ENCODE data around the gene RAB3C.

Gene RAB3C

GRCh38 chr5:58653521-58653920 is 70.6 kb downstream of the RAB3C start:
- H3K27me3 ChIP-seq (ENCODE audit: control insufficient read depth, insufficient read depth, low read length): no peaks in the 10 kb centered on the region
- H3K9ac ChIP-seq (ENCODE audit: low read length): no peak overlapping the region
- no peaks in the 10 kb centered on the region for H3K9me3 ChIP-seq (ENCODE audit: control insufficient read depth, low read length)
- H3K4me1 ChIP-seq (ENCODE audit: control insufficient read depth, insufficient read depth, low read length): no peaks in the 10 kb centered on the region
- H3K36me3 ChIP-seq (ENCODE audit: control insufficient read depth, insufficient read depth, low read length): no peaks in the 10 kb centered on the region
- no peak overlapping the region for H3K4me3 ChIP-seq (ENCODE audit: low read length)

DNA sequence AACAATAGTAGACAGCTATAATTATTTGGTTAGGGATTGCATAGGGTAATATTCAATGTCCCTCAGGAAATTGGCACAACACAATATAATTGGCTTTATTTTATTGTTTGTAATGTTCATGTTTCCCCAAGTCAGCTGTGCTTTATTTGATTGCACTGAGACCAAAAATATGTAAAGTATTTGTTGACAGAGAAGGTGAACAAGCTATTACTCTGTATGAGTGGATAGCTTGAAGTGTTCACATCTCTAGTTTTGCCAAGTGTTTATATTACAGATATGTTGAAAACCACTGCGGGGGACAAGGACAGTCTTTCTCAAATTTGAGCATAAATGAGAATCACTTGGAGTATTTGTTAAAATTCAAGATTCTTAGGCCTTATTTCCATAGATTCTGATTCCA is 83.3 kb downstream of the RAB3C start:
- H3K4me3 ChIP-seq (ENCODE audit: low read length): no peak overlapping the region

GRCh38 chr5:58666598-58667581 is 84.0 kb downstream of the RAB3C start:
- H3K9ac ChIP-seq (ENCODE audit: low read length): no peak overlapping the region
- H3K9me3 ChIP-seq (ENCODE audit: control insufficient read depth, low read length): no peaks in the 10 kb centered on the region
- no peaks in the 10 kb centered on the region for H3K36me3 ChIP-seq (ENCODE audit: control insufficient read depth, insufficient read depth, low read length)
- H3K4me1 ChIP-seq (ENCODE audit: control insufficient read depth, insufficient read depth, low read length): peaks cover 8% of the 10 kb centered on the region
- H3K4me3 ChIP-seq (ENCODE audit: low read length): no peak overlapping the region
- no peaks in the 10 kb centered on the region for H3K27me3 ChIP-seq (ENCODE audit: control insufficient read depth, insufficient read depth, low read length)

More for the DNA sequence above, 83.3 kb downstream of the RAB3C start:
- H3K9me3 ChIP-seq (ENCODE audit: control insufficient read depth, low read length): no peaks in the 10 kb centered on the region
- H3K36me3 ChIP-seq (ENCODE audit: control insufficient read depth, insufficient read depth, low read length): no peaks in the 10 kb centered on the region
- no peaks in the 10 kb centered on the region for H3K27me3 ChIP-seq (ENCODE audit: control insufficient read depth, insufficient read depth, low read length)
- no peak overlapping the region for H3K9ac ChIP-seq (ENCODE audit: low read length)
- peaks cover 8% of the 10 kb centered on the region for H3K4me1 ChIP-seq (ENCODE audit: control insufficient read depth, insufficient read depth, low read length)

DNA sequence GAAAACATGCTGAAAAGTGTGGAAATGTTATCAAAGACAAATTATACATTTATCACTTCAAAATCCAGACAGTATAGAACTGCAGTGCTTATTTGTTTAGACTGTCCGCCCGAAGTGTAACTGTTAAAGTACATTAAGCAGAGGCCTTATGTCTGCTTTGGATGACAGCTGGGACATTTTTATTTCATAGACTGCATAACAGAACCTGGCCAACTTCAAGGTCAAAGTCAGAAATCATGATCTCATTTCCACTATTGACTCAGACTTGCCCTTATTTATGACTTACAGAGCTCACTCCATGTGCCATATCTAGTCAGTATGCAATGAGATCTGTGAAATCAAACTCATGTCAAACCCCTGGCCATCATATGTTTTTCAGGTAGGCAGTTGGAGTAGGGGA is 87.7 kb downstream of the RAB3C start:
- Histone ChIP-seq H3K4me1 (ENCODE audit: control insufficient read depth, insufficient read depth, low read length) (peaks cover 3% of the 10 kb centered on the region), H3K4me3 (ENCODE audit: low read length) (no peak overlapping the region), H3K9me3 (ENCODE audit: control insufficient read depth, low read length) (no peaks in the 10 kb centered on the region), H3K9ac (ENCODE audit: low read length) (no peak overlapping the region), H3K36me3 (ENCODE audit: control insufficient read depth, insufficient read depth, low read length) (no peaks in the 10 kb centered on the region), H3K27me3 (ENCODE audit: control insufficient read depth, insufficient read depth, low read length) (no peaks in the 10 kb centered on the region)

- Histone ChIP-seq H3K27me3 (ENCODE audit: control insufficient read depth, insufficient read depth, low read length) (no peaks in the 10 kb centered on the region), H3K36me3 (ENCODE audit: control insufficient read depth, insufficient read depth, low read length) (no peaks in the 10 kb centered on the region), H3K4me1 (ENCODE audit: control insufficient read depth, insufficient read depth, low read length) (no peaks in the 10 kb centered on the region), H3K9me3 (ENCODE audit: control insufficient read depth, low read length) (no peaks in the 10 kb centered on the region), H3K9ac (ENCODE audit: low read length) (no peak overlapping the region), H3K4me3 (ENCODE audit: low read length) (no peak overlapping the region)
These were observed 88.3 kb downstream of the RAB3C start for GRCh38 chr5:58671155-58671554.

DNA sequence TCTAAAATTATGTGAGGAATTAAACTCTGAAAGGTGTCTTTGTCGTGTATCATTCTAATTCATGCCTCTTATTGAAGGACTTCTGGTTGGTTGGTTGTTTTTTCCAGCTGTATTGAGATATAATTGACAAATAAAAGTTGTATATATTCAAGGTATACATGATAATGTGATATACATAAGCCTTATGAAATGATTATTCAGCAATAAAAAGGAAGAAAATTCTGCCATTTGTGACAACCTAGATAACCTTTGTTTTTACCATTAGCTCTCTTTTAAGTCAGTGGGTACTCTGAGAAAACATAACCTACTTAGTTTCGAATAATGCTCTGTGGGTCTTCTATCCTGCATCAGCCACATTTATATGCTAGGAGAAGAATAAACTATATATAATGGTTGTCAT is 89.6 kb downstream of the RAB3C start:
- Histone ChIP-seq H3K27me3 (ENCODE audit: control insufficient read depth, insufficient read depth, low read length) (no peaks in the 10 kb centered on the region), H3K9ac (ENCODE audit: low read length) (no peak overlapping the region), H3K9me3 (ENCODE audit: control insufficient read depth, low read length) (no peaks in the 10 kb centered on the region), H3K4me3 (ENCODE audit: low read length) (no peak overlapping the region), H3K36me3 (ENCODE audit: control insufficient read depth, insufficient read depth, low read length) (no peaks in the 10 kb centered on the region), H3K4me1 (ENCODE audit: control insufficient read depth, insufficient read depth, low read length) (no peaks in the 10 kb centered on the region)

DNA sequence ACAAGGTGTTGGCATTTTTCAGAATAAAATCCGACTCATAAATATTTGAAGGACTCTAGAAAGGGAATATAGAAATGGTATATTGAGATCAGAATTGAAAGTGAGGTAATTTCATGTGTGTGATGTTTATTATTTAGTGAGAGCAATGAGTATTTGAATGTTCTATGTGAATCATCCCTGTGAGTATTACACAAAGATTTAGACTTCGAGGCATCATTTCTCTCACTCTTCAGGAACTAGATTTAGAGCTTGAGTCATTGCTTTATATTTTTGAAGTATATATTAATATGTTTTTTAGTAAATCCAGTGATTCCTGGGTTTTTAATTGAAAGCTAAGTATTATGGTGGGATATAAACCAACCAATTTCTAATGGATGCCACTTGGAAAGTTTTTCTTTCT is 91.2 kb downstream of the RAB3C start:
- no peak overlapping the region for H3K4me3 ChIP-seq (ENCODE audit: low read length)
- H3K9ac ChIP-seq (ENCODE audit: low read length): no peak overlapping the region
- no peaks in the 10 kb centered on the region for H3K4me1 ChIP-seq (ENCODE audit: control insufficient read depth, insufficient read depth, low read length)
- no peaks in the 10 kb centered on the region for H3K9me3 ChIP-seq (ENCODE audit: control insufficient read depth, low read length)
- H3K36me3 ChIP-seq (ENCODE audit: control insufficient read depth, insufficient read depth, low read length): no peaks in the 10 kb centered on the region
- no peaks in the 10 kb centered on the region for H3K27me3 ChIP-seq (ENCODE audit: control insufficient read depth, insufficient read depth, low read length)

DNA sequence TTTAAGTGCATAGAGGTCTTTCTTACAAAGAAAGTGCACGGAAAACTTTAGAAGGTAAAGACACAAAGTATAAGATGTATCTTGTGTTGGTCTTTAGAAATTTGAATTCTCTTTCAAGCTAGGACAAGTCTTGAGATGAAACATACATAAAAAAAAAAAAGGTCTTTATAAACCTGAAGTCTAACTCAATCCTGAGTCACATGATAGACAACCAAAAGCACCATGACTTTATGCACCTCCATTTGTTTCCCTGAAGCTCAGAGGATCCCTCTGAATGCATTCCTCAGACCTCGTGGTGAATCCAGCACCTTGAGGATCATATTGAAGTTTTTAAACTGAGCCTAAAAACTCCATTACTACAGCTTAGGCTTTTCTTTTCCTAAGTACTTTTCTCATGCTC is 91.8 kb downstream of the RAB3C start:
- no peak overlapping the region for H3K9ac ChIP-seq (ENCODE audit: low read length)
- H3K36me3 ChIP-seq (ENCODE audit: control insufficient read depth, insufficient read depth, low read length): no peaks in the 10 kb centered on the region
- no peaks in the 10 kb centered on the region for H3K4me1 ChIP-seq (ENCODE audit: control insufficient read depth, insufficient read depth, low read length)
- H3K27me3 ChIP-seq (ENCODE audit: control insufficient read depth, insufficient read depth, low read length): no peaks in the 10 kb centered on the region
- H3K9me3 ChIP-seq (ENCODE audit: control insufficient read depth, low read length): no peaks in the 10 kb centered on the region
- H3K4me3 ChIP-seq (ENCODE audit: low read length): no peak overlapping the region

DNA sequence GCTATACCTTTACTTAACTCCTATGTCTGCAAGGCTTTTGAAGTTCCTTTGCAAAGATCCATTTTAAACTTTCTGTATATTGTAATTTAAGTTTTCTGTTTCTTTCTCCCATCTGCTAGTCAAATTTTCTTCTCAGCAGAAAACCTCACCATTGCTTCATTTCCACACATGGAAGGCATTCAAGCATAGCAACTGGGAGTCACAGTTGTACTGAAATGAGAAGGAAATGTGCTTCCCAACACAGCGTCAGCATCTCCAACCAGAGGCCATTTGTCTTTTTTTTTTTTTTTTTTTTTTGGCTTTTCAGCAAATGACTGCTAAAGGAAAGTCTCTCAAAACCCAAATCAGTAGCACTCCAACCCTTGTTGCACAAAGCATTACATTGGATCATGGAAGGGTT is 92.5 kb downstream of the RAB3C start:
- Histone ChIP-seq H3K9ac (ENCODE audit: low read length) (no peak overlapping the region), H3K4me1 (ENCODE audit: control insufficient read depth, insufficient read depth, low read length) (no peaks in the 10 kb centered on the region), H3K27me3 (ENCODE audit: control insufficient read depth, insufficient read depth, low read length) (no peaks in the 10 kb centered on the region), H3K4me3 (ENCODE audit: low read length) (no peak overlapping the region), H3K9me3 (ENCODE audit: control insufficient read depth, low read length) (no peaks in the 10 kb centered on the region), H3K36me3 (ENCODE audit: control insufficient read depth, insufficient read depth, low read length) (no peaks in the 10 kb centered on the region)

- Histone ChIP-seq H3K36me3 (ENCODE audit: control insufficient read depth, insufficient read depth, low read length) (no peaks in the 10 kb centered on the region), H3K9me3 (ENCODE audit: control insufficient read depth, low read length) (no peaks in the 10 kb centered on the region), H3K9ac (ENCODE audit: low read length) (no peak overlapping the region), H3K4me3 (ENCODE audit: low read length) (no peak overlapping the region), H3K4me1 (ENCODE audit: control insufficient read depth, insufficient read depth, low read length) (no peaks in the 10 kb centered on the region), H3K27me3 (ENCODE audit: control insufficient read depth, insufficient read depth, low read length) (no peaks in the 10 kb centered on the region)
These were observed 94.8 kb downstream of the RAB3C start for GRCh38 chr5:58677650-58678049.

DNA sequence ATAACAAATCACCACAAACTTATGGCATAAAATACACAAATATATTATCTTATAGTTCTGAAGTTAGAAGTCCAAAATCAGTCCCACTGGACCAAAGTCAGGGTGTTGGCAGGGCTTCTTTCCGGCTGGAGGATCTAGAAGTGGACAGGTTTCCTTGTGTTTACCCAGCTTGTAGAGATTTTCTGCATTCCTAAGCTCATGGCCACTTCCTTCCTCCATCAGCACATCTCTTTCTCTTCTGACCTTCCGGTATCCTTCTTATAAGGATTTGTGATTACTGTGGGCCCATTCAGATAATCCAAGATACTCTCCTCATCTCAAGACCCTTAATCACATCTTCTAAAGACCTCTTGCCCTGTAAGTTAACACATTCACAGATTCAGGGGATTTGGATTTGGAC is 97.6 kb downstream of the RAB3C start:
- H3K4me1 ChIP-seq (ENCODE audit: control insufficient read depth, insufficient read depth, low read length): no peaks in the 10 kb centered on the region
- H3K9ac ChIP-seq (ENCODE audit: low read length): no peak overlapping the region
- no peaks in the 10 kb centered on the region for H3K36me3 ChIP-seq (ENCODE audit: control insufficient read depth, insufficient read depth, low read length)
- no peaks in the 10 kb centered on the region for H3K9me3 ChIP-seq (ENCODE audit: control insufficient read depth, low read length)
- H3K4me3 ChIP-seq (ENCODE audit: low read length): no peak overlapping the region
- no peaks in the 10 kb centered on the region for H3K27me3 ChIP-seq (ENCODE audit: control insufficient read depth, insufficient read depth, low read length)

DNA sequence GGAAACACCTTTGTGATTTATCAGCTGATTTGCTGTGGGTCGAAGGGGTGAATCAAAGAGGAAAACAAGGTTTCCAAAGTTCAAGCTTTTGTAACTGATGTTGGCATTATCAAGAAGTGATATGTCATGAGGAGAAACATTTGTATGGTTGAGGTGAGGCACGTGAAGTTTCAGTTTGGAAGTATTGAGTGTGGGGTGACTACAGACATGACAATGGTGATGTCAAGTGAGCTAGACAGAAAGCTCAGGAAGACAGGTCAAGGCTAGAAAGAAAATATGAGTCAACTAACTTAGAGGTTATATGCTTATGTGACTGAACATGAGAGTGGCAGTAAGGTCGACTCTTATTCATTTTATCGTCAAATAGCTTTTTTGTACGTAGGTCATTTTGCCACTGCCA is 99.1 kb downstream of the RAB3C start:
- H3K36me3 ChIP-seq (ENCODE audit: control insufficient read depth, insufficient read depth, low read length): no peaks in the 10 kb centered on the region
- no peaks in the 10 kb centered on the region for H3K27me3 ChIP-seq (ENCODE audit: control insufficient read depth, insufficient read depth, low read length)
- H3K4me3 ChIP-seq (ENCODE audit: low read length): no peak overlapping the region
- H3K9ac ChIP-seq (ENCODE audit: low read length): no peak overlapping the region
- H3K4me1 ChIP-seq (ENCODE audit: control insufficient read depth, insufficient read depth, low read length): no peaks in the 10 kb centered on the region
- no peaks in the 10 kb centered on the region for H3K9me3 ChIP-seq (ENCODE audit: control insufficient read depth, low read length)
